Thoracic aorta (tissue), 2 donors: ENCODE data around the gene ZNF334. TPM values are rescaled to one million over a fixed set of nuclear protein-coding genes. Genes with fewer than 3 reads are reported as not detected.

Experiments used
- ATAC-seq: fragments of 150-250 bp; one replicate; pipeline ENCODE4 v1.8.0; 2017; ENCODE audit warnings: low read depth; ENCODE audit not compliant: insufficient number of reproducible peaks, low FRiP score
- DNase-seq: peaks from one replicate; pipeline ENCODE4 v3.0.0-alpha.2; 2020; ENCODE audit warnings: low spot score
- H3K27ac ChIP-seq, 2 donors: fragments of 200-600 bp; sonication (generic); 1 replicate in 1 of 2; 2 replicates in 1 of 2; pipeline ENCODE4 v1.5.1; 2016; ENCODE audit warnings: mild to moderate bottlenecking in 2 of 2, moderate library complexity in 2 of 2
- H3K27me3 ChIP-seq: fragments of 200-600 bp; sonication (generic); replicated peaks from 2 replicates; pipeline ENCODE4 v1.6.0; 2016; ENCODE audit warnings: mild to moderate bottlenecking; ENCODE audit not compliant: insufficient read depth
- H3K36me3 ChIP-seq: fragments of 200-600 bp; sonication (generic); one replicate; pipeline ENCODE4 v1.5.1; 2016
- H3K4me1 ChIP-seq, 2 donors: fragments of 200-600 bp; sonication (generic); 1 replicate in 1 of 2; 2 replicates in 1 of 2; pipeline versions ENCODE4 v1.5.1 to v1.6.0; 2016; ENCODE audit warnings: low read depth in 2 of 2, mild to moderate bottlenecking in 1 of 2; ENCODE audit not compliant: control insufficient read depth in 1 of 2
- H3K4me3 ChIP-seq: fragments of 200-600 bp; sonication (generic); 2 replicates; pipeline ENCODE4 v1.5.1; 2016; ENCODE audit warnings: mild to moderate bottlenecking
- H3K9me3 ChIP-seq: fragments of 200-600 bp; sonication (generic); 2 replicates; pipeline ENCODE4 v1.5.1; 2016
- total RNA-seq, 2 donors: library from RNA; depleted of rRNA; stranded (reverse); fragments of >200 nt; gene quantifications; one replicate each; pipeline versions ENCODE4 v1.1.0 to v1.2.3, GENCODE V29; 2016
- TF ChIP-seq, protein P1 (sequence below): fragments of 200-600 bp; sonication (generic); IDR thresholded peaks from one replicate; pipeline ENCODE4 v1.5.1; 2019; ENCODE audit warnings: antibody characterized with exemption

ZNF334 gene
- total RNA-seq, 2 donors from 2014 or later = 0.49 to 3.0 TPM

DNA sequence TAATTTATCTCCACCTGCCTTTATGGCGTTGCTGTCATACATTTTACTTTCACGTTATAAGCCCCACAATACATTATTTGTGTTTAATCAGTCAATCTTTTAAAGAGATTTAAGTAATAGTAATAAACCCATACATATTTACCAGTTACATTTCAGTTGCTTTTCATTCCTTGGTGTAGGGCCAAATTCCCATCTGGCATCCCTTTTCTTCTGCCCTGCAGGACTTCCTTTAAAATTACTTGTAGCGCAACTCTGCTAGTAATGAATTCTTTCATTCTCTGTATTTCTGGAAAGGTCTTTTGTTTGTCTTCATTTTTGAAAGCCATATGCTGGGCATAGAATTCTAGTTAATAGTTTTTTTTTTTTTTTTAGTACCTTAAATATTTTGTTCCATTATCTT, 24.9 kb downstream of the ZNF334 start:
- Histone ChIP-seq H3K27me3 (no peaks in the 10 kb centered on the region), H3K4me3 (no peak overlapping the region), H3K27ac (no peak overlapping the region), H3K4me1 (no peaks in the 10 kb centered on the region), H3K36me3 (no peaks in the 10 kb centered on the region), H3K9me3 (no peaks in the 10 kb centered on the region)
- TF ChIP-seq, protein P1, sequence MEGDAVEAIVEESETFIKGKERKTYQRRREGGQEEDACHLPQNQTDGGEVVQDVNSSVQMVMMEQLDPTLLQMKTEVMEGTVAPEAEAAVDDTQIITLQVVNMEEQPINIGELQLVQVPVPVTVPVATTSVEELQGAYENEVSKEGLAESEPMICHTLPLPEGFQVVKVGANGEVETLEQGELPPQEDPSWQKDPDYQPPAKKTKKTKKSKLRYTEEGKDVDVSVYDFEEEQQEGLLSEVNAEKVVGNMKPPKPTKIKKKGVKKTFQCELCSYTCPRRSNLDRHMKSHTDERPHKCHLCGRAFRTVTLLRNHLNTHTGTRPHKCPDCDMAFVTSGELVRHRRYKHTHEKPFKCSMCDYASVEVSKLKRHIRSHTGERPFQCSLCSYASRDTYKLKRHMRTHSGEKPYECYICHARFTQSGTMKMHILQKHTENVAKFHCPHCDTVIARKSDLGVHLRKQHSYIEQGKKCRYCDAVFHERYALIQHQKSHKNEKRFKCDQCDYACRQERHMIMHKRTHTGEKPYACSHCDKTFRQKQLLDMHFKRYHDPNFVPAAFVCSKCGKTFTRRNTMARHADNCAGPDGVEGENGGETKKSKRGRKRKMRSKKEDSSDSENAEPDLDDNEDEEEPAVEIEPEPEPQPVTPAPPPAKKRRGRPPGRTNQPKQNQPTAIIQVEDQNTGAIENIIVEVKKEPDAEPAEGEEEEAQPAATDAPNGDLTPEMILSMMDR = no peak
- ATAC-seq (no peak), DNase-seq (no peak)

DNA sequence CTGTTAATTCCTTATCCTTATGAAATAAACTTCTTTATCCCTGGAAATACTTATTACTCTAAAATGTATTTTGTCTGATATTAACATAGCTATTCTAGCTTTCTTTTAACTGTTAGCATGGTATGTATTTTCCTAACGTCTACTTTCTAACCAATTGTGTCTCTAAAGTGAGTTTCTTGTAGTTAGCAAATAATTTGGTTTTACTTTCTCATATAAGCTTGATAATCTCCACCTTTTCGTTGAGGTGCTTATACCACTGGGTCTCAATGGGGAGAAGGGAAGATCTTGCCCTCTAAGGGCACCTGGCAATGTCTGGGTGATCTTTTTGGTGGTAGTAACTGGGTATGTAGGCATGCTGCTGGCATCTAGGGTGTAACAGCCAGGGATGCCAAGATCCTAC, 25.7 kb downstream of the ZNF334 start:
- H3K4me3 ChIP-seq = no peak overlapping the region
- DNase-seq (no peak), ATAC-seq (no peak)
- TF ChIP-seq, protein P1 = no peak
- H3K27ac ChIP-seq = no peak overlapping the region
- H3K9me3 ChIP-seq = no peaks in the 10 kb centered on the region
- H3K36me3 ChIP-seq = no peaks in the 10 kb centered on the region
- H3K4me1 ChIP-seq = no peaks in the 10 kb centered on the region
- H3K27me3 ChIP-seq = no peaks in the 10 kb centered on the region

DNA sequence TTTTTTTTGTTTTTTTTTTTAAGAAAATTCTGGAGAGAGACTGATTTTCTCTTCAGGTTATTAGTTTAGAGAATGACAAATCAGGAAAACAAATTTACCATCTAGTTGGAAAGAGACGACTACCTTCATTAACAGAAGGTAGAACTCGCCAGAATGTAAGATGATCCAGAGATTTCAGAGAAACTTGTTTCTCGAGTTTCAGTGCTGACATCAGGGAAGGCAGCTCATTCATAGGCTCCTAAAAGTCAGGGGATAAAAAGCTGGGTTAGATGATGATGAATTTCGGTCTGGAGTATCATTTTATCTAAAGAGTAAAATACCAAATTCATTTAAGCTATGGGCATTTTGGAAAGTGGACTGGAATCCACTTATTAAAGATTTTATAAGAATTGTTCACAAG, 27.9 kb downstream of the ZNF334 start:
- Histone ChIP-seq H3K27ac (no peak overlapping the region), H3K27me3 (no peaks in the 10 kb centered on the region)
- TF ChIP-seq, protein P1 = no peak

DNA sequence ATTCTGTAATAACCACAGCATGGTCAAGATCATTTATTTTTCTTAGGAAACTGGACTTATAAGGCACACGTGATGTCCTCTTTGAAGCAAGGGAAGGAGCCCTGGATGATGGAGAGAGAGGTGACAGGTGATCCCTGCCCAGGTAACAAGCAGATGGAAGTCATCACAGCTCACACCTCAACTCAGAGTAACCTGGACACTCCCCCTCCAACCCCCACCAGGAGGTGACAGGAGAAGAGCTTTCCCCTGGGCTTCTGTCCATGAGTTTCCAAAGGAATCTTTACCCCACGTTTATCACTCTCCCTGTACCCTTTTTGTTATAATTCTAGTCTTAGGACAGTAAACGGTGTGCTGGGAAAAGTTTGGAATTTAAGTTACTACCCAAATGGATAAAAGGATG, 28.4 kb downstream of the ZNF334 start:
- ATAC-seq (no peak), DNase-seq (no peak)
- TF ChIP-seq, protein P1 = no peak
- Histone ChIP-seq H3K4me3 (no peak overlapping the region), H3K36me3 (no peaks in the 10 kb centered on the region), H3K27me3 (no peaks in the 10 kb centered on the region), H3K27ac (no peak overlapping the region), H3K9me3 (no peaks in the 10 kb centered on the region), H3K4me1 (no peaks in the 10 kb centered on the region)

More for the DNA sequence above, 27.9 kb downstream of the ZNF334 start:
- Histone ChIP-seq H3K9me3 (no peaks in the 10 kb centered on the region), H3K36me3 (no peaks in the 10 kb centered on the region), H3K4me1 (no peaks in the 10 kb centered on the region), H3K4me3 (no peak overlapping the region)
- DNase-seq (no peak), ATAC-seq (no peak)

DNA sequence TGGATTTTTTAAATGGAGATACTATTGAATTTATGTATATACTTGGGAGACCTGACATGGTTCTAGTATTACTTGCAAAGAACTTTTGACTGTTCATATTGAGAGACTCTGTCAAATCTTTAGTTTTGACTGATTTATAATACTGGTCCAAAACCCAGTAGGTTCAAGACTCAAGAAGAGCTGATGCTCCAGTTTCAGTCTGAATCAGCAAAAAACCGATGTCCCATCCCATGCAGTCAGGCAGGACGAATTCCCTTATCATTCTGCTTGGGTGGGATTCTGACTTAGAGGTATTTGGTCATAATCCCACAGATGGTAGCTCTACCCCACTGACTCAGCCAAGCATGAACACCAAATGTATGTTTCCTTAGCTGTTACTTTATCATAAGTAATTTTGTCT, 29.5 kb downstream of the ZNF334 start:
- Histone ChIP-seq H3K36me3 (no peaks in the 10 kb centered on the region), H3K9me3 (no peaks in the 10 kb centered on the region), H3K4me3 (no peak overlapping the region), H3K27ac (no peak overlapping the region), H3K4me1 (no peaks in the 10 kb centered on the region), H3K27me3 (no peaks in the 10 kb centered on the region)
- TF ChIP-seq, protein P1 = no peak
- no peak for DNase-seq
- no peak for ATAC-seq
